Lower leg skin (tissue), 4 donors: ENCODE data around the gene SPATA17. TPM values are rescaled to one million over a fixed set of nuclear protein-coding genes. Genes with fewer than 3 reads are reported as not detected.

Source experiments
- DNase-seq, 2 donors: peaks; one replicate each; pipeline ENCODE4 v3.0.0-alpha.2; 2019; ENCODE audit warnings: low spot score in 2 of 2
- H3K4me3 ChIP-seq: fragments of 200-600 bp; sonication (generic); 2 replicates; pipeline ENCODE4 v1.5.1; 2017; ENCODE audit warnings: mild to moderate bottlenecking, low read depth; ENCODE audit not compliant: poor library complexity, severe bottlenecking
- POLR2A ChIP-seq, 2 donors: fragments of 450-650 bp; IDR thresholded peaks; one replicate each; pipeline ENCODE4 v1.6.1; 2016 to 2017; ENCODE audit warnings: antibody characterized with exemption in 2 of 2, mild to moderate bottlenecking in 1 of 2, moderate library complexity in 1 of 2
- WGBS, 2 donors: methylation state at CpG; one replicate each; pipeline ENCODE4 v1.1.5; 2018; 5-methylcytosine and 5-hydroxymethylcytosine counted together
- intact Hi-C: fragments of 100-400 bp; cut with DNase I; formaldehyde crosslinking; loops from one replicate; pipeline ENCODE4 v1.15.0; 2023; ENCODE audit warnings: low total_unique reads
- total RNA-seq, 4 donors: library from RNA; depleted of rRNA; stranded (reverse); fragments of >200 nt; gene quantifications; one replicate each; pipeline ENCODE4 v1.1.0, GENCODE V29; 2016
- TF ChIP-seq, protein P1 (sequence below), 3 donors: fragments of 450-650 bp; IDR thresholded peaks; one replicate each; pipeline ENCODE4 v1.5.1; 2016; ENCODE audit warnings: antibody characterized with exemption in 3 of 3, mild to moderate bottlenecking in 3 of 3, moderate library complexity in 2 of 3

Gene SPATA17
- total RNA-seq, 4 donors from 2014 or later, result 0.06 to 1.6 TPM; not detected in 2

DNA sequence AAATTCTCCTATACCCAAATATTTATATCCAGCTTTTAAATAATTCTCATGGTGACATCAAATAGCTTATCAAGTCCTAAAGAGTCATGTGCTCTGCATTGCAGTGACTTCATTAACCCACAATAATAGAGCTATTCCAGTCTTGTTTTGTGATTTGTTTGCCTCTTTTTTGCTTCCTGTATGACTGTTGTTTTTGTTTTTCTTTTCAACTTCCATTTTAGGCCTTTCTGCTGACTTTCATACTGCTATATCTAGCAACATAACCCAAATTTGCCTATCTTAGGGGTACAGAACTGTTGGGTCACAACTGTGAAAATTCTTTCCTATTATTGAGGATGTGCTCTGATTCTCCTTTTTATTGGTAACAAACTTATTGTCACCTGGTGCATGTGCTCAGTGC lies 30.3 kb downstream of the SPATA17 start:
- intact Hi-C loops, result no loop called here
- H3K4me3 ChIP-seq, result no peak overlapping the region
- TF ChIP-seq, protein P1, sequence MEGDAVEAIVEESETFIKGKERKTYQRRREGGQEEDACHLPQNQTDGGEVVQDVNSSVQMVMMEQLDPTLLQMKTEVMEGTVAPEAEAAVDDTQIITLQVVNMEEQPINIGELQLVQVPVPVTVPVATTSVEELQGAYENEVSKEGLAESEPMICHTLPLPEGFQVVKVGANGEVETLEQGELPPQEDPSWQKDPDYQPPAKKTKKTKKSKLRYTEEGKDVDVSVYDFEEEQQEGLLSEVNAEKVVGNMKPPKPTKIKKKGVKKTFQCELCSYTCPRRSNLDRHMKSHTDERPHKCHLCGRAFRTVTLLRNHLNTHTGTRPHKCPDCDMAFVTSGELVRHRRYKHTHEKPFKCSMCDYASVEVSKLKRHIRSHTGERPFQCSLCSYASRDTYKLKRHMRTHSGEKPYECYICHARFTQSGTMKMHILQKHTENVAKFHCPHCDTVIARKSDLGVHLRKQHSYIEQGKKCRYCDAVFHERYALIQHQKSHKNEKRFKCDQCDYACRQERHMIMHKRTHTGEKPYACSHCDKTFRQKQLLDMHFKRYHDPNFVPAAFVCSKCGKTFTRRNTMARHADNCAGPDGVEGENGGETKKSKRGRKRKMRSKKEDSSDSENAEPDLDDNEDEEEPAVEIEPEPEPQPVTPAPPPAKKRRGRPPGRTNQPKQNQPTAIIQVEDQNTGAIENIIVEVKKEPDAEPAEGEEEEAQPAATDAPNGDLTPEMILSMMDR (IDR thresholded peaks at IDR 0.05), result no peak
- TF ChIP-seq POLR2A (IDR thresholded peaks at IDR 0.05), result no peak
- DNase-seq, result no peak

DNA sequence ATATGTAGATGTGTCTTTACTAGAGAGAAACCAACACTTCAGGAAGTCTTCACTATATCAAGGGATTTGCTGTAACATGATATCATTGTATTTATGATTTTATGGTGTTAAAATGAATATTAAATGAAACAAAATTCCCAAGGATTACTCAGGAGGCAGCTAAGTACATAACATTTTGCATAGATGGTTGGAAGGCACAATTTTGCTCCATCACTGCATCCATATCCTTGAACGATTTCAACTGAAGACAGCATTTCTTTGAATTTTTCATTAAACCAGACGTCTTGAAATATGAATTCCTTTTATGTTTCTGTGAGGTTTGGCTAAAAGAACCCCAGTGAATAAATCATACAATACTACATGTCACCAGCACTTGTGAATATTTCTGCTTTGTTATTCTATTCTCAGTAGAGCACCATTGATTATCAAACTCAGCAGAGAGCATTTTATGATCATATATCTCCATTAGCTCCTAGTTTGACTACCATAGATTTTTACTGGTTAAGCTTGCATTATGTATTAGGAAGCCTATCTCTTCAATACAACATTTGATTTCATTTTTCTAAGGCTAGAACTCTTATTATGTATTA lies 37.3 kb downstream of the SPATA17 start:
- DNase-seq, result no peak
- TF ChIP-seq POLR2A (IDR thresholded peaks at IDR 0.05), result no peak
- TF ChIP-seq, protein P1 (IDR thresholded peaks at IDR 0.05), result no peak
- H3K4me3 ChIP-seq, result no peak overlapping the region
- intact Hi-C loops, result no loop called here
- WGBS, 2 donors, result 41 to 48% methylated on average over 2 of the region's 2 CpGs

DNA sequence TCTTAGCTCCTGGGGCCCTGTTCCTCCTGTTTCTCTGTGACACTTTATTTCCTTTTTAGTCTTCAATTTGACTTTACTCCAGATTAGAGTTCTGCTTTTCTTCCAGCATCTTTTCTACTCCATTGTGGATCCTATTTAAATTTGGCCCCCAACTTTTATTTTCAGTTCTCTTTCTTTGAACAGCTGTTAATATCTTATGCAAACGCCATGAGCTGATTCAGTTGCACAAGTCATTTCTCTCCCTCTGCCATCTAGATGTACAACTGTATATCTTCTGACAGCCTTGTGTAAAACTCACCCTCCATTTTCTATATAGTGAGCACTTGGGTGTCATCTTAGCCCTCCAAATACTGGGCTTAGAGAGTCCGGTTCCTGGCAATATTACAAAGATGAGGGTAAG lies 42.2 kb downstream of the SPATA17 start:
- TF ChIP-seq, protein P1 (IDR thresholded peaks at IDR 0.05), result no peak
- no peak for TF ChIP-seq POLR2A (IDR thresholded peaks at IDR 0.05)
- WGBS, 2 donors, result 73 to 77% methylated on average over 2 of the region's 2 CpGs

DNA sequence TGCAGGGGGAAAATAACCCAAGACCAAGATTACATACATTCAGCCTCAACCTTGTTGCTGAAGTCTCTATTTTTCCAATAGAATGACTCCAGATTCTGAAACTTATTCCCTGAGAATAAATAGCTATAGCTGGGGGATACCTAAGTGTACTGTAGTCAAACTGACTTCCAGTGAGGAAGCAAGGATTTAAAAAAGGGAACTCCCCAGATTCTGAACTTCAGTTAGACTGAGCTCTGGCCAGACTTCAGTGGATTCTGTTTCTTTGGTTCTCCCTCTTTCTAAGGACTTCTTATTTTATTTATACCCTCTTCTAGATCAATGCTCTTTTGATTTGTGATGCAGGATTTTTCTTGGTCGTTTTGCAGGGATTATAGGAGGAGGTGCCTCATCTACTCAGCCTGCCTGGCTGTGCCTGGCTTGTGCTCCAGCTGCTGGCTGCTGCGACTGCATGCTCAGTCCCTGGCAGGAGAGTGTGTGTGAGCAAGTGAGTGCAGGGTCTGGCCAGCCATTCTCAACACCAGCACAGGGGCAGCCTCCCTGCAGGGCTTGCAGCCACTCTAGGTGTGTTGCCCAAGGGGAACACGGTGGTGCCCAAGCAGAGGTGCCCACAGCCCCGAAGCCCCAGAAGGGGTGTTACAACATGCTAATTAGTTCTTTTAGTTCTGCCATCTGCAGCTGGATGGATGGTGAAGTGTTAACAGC lies 43.0 kb downstream of the SPATA17 start:
- DNase-seq, result no peak
- TF ChIP-seq POLR2A (IDR thresholded peaks at IDR 0.05), result no peak
- TF ChIP-seq, protein P1 (IDR thresholded peaks at IDR 0.05), result no peak
- H3K4me3 ChIP-seq, result no peak overlapping the region
- WGBS, 2 donors, result 65 to 68% methylated on average over 4 of the region's 4 CpGs
- intact Hi-C loops, result no loop called here

More for the DNA sequence above, 42.2 kb downstream of the SPATA17 start:
- DNase-seq, result no peak
- intact Hi-C loops, result no loop called here
- no peak overlapping the region for H3K4me3 ChIP-seq

DNA sequence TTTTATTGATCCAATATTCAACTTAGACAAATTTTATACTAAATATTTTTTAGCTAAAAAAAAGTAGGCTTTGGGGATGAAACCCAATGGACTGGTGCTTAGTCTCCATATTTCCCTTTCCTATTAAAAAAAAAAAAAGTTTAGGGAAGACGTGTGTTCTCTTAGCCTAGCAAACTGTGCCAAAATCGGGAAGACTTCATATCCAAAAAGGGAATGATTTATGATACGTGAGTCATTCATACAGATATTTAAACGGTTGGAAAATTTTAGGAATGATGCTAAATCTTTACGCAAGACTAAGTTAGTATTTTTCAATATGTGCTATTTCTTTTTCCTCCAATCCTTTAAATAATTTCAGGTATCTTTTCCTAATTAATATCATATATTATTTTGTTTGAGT lies 50.7 kb downstream of the SPATA17 start:
- no peak overlapping the region for H3K4me3 ChIP-seq
- TF ChIP-seq, protein P1 (IDR thresholded peaks at IDR 0.05), result no peak
- TF ChIP-seq POLR2A (IDR thresholded peaks at IDR 0.05), result no peak
- WGBS, 2 donors, result 50 to 60% methylated on average over 5 of the region's 5 CpGs
- intact Hi-C loops, result no loop called here
- no peak for DNase-seq
